ENCODE results near the gene CELF1. TPM values are rescaled to one million over a fixed set of nuclear protein-coding genes. Genes with fewer than 3 reads are reported as not detected.
"Not testable (repeated sequence)": the region's sequence is repeated elsewhere in the genome, so short reads cannot be mapped to it uniquely, and the experiment has no call there.

The CELF1 gene
- total RNA-seq, 1 donor from 2014 or later, result 136 TPM

DNA sequence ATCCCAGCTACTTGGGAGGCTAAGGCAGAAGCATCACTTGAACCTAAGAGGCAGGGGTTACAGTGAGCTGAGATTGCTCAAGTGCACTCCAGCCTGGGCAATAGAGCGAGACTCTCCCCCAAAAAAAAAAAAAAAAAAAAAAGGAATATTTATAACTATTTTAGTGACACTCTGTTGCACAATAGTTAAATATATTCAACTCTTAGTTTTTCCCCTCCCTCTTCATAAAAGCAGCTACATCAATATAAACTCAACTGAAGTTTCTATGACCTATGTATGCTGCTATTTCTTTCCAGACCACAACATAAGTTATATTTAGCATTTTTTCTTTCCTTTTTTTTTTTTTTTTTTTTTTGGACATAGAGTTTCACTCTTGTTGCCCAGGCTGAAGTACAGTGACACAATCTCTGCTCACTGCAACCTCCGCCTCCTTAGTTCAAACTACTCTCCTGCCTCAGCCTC lies 19.2 kb downstream of the CELF1 start:
- Mint-ChIP-seq H3K36me3 (ENCODE audit: low read depth) (peaks cover 30% of the 10 kb centered on the region), H3K27me3 (no peaks in the 10 kb centered on the region), H3K9me3 (no peaks in the 10 kb centered on the region), H3K4me1 (peaks cover 49% of the 10 kb centered on the region), H3K4me3 (no peak overlapping the region), H3K27ac (no peak overlapping the region)
- POLR2A ChIA-PET, result interaction anchor here (0.6 to 0.9 kb wide), 3 partner anchors 10 to 226 kb away, joined by 3 to 7 read pairs (median 6); no protein-coding TSS in a partner anchor
- TF ChIP-seq CTCF (IDR thresholded peaks at IDR 0.05), result no peak
- CTCF ChIA-PET, result no interaction called here
- intact Hi-C loops (cut with micrococcal nuclease), result no loop called here
- DNase-seq, result no peak
- ATAC-seq (ENCODE audit: low read depth), result no peak

DNA sequence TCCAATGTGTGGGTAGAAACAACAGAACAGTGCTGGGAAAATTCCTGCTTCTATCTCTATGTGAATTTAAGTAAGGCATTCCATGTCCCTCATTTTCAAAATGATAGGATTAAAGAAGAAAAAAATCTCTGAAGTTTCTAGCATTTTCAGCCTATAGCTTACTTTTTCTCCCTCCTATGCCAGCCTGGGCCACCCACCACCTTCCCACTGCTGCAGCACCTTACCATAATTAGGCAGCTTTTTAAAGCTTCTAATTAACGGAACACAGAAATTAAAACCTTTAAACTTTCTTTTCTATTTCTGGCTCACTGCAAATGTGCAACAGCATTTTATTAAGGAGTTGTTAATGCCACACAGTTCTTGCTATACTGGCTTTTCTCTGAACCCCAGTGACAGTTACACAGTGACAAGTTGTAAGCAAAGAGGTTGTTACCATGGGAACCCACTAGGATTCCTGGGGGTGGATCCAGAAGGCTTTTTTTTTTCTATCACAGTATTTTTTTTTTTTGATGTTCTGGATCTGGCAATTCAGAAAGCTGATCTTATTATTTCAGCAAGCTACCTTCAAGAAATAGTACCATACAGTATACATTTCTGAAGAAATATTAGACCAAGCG lies 20.2 kb downstream of the CELF1 start:
- ChIA-PET POLR2A (interaction anchor here (1.0 kb wide), 1 partner anchor 9 kb away, joined by 3 read pairs; no protein-coding TSS in a partner anchor), CTCF (no interaction called here)
- intact Hi-C loops (cut with micrococcal nuclease), result no loop called here
- no peaks in the 10 kb centered on the region for H3K9me3 Mint-ChIP-seq
- ATAC-seq (ENCODE audit: low read depth) (no peak), DNase-seq (no peak)
- H3K27ac Mint-ChIP-seq, result no peak overlapping the region
- no peak for TF ChIP-seq CTCF (IDR thresholded peaks at IDR 0.05)
- H3K27me3 Mint-ChIP-seq, result no peaks in the 10 kb centered on the region
- no peak overlapping the region for H3K4me3 Mint-ChIP-seq
- H3K36me3 Mint-ChIP-seq (ENCODE audit: low read depth), result peaks cover 33% of the 10 kb centered on the region
- peaks cover 46% of the 10 kb centered on the region for H3K4me1 Mint-ChIP-seq

DNA sequence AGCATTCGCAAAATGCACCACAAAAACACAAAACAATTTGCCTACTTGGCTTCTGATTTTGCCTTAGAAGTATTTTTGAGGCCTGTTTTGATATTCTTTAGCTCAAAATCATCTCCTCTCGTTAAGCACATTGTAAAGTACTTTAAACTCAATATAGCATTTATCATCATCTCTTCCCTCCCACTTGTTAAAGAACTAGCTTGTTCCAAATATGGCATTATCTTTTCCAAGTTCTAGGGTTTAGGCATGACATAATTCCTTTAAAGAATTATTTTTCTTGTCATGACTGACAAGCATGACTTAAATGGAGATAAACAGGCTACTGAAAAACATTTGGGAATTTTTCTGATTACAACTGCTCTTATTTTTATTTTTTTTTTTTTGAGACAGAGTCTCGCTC lies 21.3 kb downstream of the CELF1 start:
- Mint-ChIP-seq H3K27ac (no peak overlapping the region), H3K9me3 (no peaks in the 10 kb centered on the region), H3K4me3 (no peak overlapping the region), H3K36me3 (ENCODE audit: low read depth) (peaks cover 33% of the 10 kb centered on the region), H3K27me3 (no peaks in the 10 kb centered on the region), H3K4me1 (peaks cover 38% of the 10 kb centered on the region)
- DNase-seq (no peak), ATAC-seq (ENCODE audit: low read depth) (no peak)
- ChIA-PET POLR2A (interaction anchor here (1.0 kb wide), 1 partner anchor 10 kb away, joined by 3 read pairs; no protein-coding TSS in a partner anchor), CTCF (interaction anchor here (1.1 kb wide), 1 partner anchor 22 kb away, joined by 3 read pairs; no protein-coding TSS in a partner anchor)
- TF ChIP-seq CTCF (IDR thresholded peaks at IDR 0.05), result no peak
- intact Hi-C loops (cut with micrococcal nuclease), result no loop called here

- ATAC-seq (ENCODE audit: low read depth); DNase-seq; POLR2A ChIA-PET; H3K9me3 Mint-ChIP-seq; H3K4me3 Mint-ChIP-seq; H3K27me3 Mint-ChIP-seq; H3K27ac Mint-ChIP-seq; CTCF ChIA-PET; intact Hi-C loops (cut with micrococcal nuclease): not testable (repeated sequence)
- Mint-ChIP-seq H3K4me1 (peaks cover 45% of the 10 kb centered on the region), H3K36me3 (ENCODE audit: low read depth) (peaks cover 32% of the 10 kb centered on the region)
These were observed 22.2 kb downstream of the CELF1 start for GRCh38 chr11:47530721-47531120.

- intact Hi-C loops (cut with micrococcal nuclease), result no loop called here
- peaks cover 50% of the 10 kb centered on the region for H3K4me1 Mint-ChIP-seq
- no peak for DNase-seq
- no peak overlapping the region for H3K27ac Mint-ChIP-seq
- no peaks in the 10 kb centered on the region for H3K27me3 Mint-ChIP-seq
- TF ChIP-seq CTCF (IDR thresholded peaks at IDR 0.05), result no peak
- ATAC-seq (ENCODE audit: low read depth), result no peak
- H3K36me3 Mint-ChIP-seq (ENCODE audit: low read depth), result peaks cover 29% of the 10 kb centered on the region
- H3K9me3 Mint-ChIP-seq, result no peaks in the 10 kb centered on the region
- no peak overlapping the region for H3K4me3 Mint-ChIP-seq
- ChIA-PET POLR2A (no interaction called here), CTCF (no interaction called here)
These were observed 23.0 kb downstream of the CELF1 start for GRCh38 chr11:47529951-47530350.
